Jurkat, Clone E6-1 (cell line): ENCODE data around the gene NACC1.

Experiments
- DNase-seq: peaks from one replicate; pipeline ENCODE4 v3.0.0-alpha.2; 2011; ENCODE audit warnings: low read depth, low spot score
- H3K4me3 ChIP-seq: 2 replicates; pipeline ENCODE4 v1.5.1; 2011; ENCODE audit warnings: mild to moderate bottlenecking, low read length, control low read depth, moderate library complexity

NACC1 gene

GRCh38 chr19:13098277-13099072 is 19.6 kb upstream of the NACC1 start:
- DNase-seq = no peak
- peak overlapping the region; percentile 58 for H3K4me3 ChIP-seq

- peak overlapping the region; percentile 58 for H3K4me3 ChIP-seq
- peak; percentile 79 for DNase-seq
Observed at GRCh38 chr19:13099073-13099999, 18.7 kb upstream of the NACC1 start.

- peak; percentile 79 for DNase-seq
- peak overlapping the region; percentile 58 for H3K4me3 ChIP-seq
Observed at GRCh38 chr19:13100031-13100588, 18.0 kb upstream of the NACC1 start.

GRCh38 chr19:13100841-13101589 is 17.0 kb upstream of the NACC1 start:
- no peak overlapping the region for H3K4me3 ChIP-seq
- DNase-seq = no peak

- no peak overlapping the region for H3K4me3 ChIP-seq
- no peak for DNase-seq
Observed at GRCh38 chr19:13101590-13102415, 16.3 kb upstream of the NACC1 start.

- DNase-seq = no peak
- no peak overlapping the region for H3K4me3 ChIP-seq
Observed at GRCh38 chr19:13102416-13102665, 15.7 kb upstream of the NACC1 start.

- DNase-seq = no peak
- no peak within 1 kb of the TSS for H3K4me3 ChIP-seq
Observed at GRCh38 chr19:13102666-13103580, 15.1 kb upstream of the NACC1 start, which contains the start of gene LYL1. Gene LYL1, minus strand, starts transcription at chr19:13102858. Its CDS starts 1,687 bp downstream, at chr19:13101171.

- no peak for DNase-seq
- H3K4me3 ChIP-seq = peak overlapping the region; percentile 41
Observed at GRCh38 chr19:13103581-13104359, 14.3 kb upstream of the NACC1 start.

- H3K4me3 ChIP-seq = peak overlapping the region; percentile 41
- DNase-seq = no peak
Observed at GRCh38 chr19:13104360-13104847, 13.7 kb upstream of the NACC1 start.

- DNase-seq = no peak
- peak overlapping the region; percentile 41; the same call in 1 of the 2 replicates for H3K4me3 ChIP-seq
Observed at GRCh38 chr19:13104848-13105711, 13.0 kb upstream of the NACC1 start.

- no peak overlapping the region for H3K4me3 ChIP-seq
- no peak for DNase-seq
Observed at GRCh38 chr19:13109361-13110098, 8.5 kb upstream of the NACC1 start.

- DNase-seq = no peak
- H3K4me3 ChIP-seq = no peak overlapping the region
Observed at GRCh38 chr19:13110099-13110610, 7.9 kb upstream of the NACC1 start.

- no peak overlapping the region for H3K4me3 ChIP-seq
- no peak for DNase-seq
Observed at GRCh38 chr19:13112555-13112954, 5.5 kb upstream of the NACC1 start.

GRCh38 chr19:13115936-13116281 is 2.2 kb upstream of the NACC1 start:
- peak overlapping the region; percentile 97 for H3K4me3 ChIP-seq
- DNase-seq = no peak
